H54 (cell line): ENCODE measurements around the gene CYTH1.
A peak's percentile ranks its signal among the peaks of the same experiment; 100 is the strongest.

Experiments used
- DNase-seq: peaks from one replicate; pipeline ENCODE4 v3.0.0; 2011; ENCODE audit warnings: low spot score, mixed read lengths; ENCODE audit not compliant: insufficient read length
- FAIRE-seq: peaks from 3 replicates; lab custom pipeline; 2011; peaks lifted over from hg19 to GRCh38; lab: Jason Lieb, UNC
- POLR2A ChIP-seq: IDR thresholded peaks from 2 replicates; pipeline ENCODE4 v1.6.1; 2011; ENCODE audit warnings: low read depth, mild to moderate bottlenecking, low read length

Gene CYTH1

DNA sequence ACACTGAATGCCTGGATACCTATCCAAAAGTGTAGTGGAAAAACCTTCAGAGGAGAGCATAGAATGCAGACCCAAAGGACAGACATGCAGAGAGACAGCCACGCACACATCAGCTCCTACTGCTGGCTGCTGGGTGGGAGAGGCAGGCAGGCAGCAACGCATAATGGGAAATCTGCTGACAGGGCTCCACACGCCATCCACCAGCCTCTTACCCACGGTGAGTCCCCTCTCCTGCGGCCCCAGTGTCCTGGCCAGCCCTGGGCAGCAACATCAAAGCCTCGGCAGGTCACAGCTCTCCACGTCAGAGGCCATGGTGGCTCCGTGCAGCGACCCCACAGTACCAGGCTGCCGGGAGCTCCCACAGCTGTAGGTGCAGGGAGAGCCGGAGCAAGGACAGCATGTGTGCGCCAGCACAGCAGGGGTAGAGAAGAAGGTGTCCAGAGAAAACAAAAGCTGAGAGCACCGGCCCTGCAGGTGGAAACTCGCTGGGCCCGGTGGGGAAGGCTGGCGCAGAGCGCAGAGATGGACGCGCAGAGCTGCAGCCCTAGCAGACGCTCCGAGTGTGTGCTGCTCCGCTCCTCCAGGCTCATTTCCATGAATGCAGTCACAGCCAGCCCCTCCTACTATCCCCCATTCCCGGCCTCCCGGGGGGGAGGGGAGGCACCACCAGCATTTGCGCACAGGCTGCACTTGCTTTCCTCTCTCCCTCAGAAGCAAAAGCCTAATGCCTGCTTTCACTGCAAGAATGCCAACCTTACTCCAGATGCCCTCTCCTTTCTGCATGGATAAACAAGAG lies 58.9 kb downstream of the CYTH1 start:
- TF ChIP-seq POLR2A: no peak
- no peak for FAIRE-seq
- DNase-seq: no peak

DNA sequence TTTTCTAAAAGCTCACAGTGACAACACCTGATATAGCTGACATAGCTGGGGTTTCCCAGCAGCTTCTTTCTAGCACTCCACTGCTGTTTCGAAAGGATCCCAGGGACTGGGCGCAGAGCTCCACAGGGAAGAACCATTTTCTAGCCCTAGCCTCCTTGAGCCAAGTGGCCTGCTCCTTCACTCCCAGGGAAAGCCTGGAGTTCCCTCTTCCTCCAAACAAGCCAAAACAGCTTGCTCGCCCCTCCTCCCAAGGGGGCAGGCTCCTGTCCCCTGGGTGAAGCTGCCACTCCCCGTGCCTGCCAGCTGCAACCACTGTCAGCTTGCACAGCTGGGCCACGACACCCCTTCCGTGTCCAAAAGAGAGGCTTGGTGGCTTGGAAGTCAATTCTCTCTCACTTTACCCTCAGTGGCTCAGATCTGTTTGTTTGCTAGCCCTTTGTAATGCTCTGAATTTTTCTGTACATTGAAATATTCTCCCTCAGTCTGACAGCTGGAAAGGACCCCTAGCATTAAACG lies 59.8 kb downstream of the CYTH1 start:
- TF ChIP-seq POLR2A: no peak
- FAIRE-seq (no peak), DNase-seq (no peak)

DNA sequence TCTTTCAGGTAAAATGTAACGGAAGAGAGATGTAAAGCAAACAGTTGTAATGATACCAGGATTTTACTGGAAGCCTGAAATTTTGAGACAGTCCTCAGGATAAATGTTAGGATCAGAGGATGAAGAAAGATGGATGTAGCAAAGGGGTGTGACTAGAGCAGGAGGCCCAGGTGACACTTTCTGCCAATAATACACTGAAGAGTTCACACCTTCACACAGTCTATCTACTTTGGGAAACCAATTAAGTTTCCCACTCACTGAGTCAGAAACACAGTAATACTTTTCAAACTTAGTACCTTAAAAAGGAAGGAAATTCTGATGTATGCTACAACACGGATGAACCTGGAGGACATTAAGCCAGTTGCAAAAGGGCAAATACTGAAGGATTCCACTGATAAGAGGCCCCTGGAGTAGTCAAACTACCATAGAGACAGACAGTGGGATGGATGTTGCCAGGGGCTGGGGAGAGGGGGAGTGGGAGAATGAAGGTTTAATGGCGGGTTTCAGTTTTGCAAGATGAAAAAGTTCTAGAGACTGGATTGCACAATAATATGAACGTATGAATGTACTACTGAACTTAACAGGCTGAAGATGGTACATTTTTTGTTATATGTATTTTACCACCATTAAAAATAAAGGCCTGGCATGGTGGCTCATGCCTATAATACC lies 62.3 kb downstream of the CYTH1 start:
- TF ChIP-seq POLR2A: no peak
- no peak for FAIRE-seq
- no peak for DNase-seq

DNA sequence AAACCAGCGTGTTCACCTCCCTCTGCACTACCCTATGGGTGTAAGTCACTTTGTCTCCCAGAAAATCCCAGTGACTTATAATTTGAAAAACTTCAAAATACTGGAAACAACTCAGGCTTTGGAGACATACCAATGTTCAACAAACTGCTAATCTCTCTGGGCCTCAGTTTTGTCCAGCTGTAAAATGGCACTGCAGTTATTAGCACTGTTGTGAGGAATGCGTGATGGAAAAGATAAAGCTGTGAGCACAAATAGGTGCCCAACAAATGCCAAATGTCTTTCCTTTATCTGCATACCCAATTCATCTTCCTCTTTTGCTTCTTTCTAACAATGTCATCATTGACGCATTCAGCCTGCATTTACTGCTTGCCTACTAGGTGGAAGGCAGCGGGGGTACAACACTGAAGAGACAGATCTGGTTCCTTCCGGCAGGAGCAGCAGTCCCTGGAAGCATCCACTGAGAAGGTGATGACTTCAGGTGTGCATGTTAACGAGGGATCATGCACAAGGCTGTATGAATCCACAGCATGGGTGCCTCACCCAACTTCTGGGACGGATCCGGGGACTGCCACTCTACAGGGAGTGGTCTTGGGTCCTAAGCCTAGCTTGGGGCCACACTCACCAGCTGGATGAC lies 63.4 kb downstream of the CYTH1 start:
- no peak for FAIRE-seq
- DNase-seq: no peak
- no peak for TF ChIP-seq POLR2A

DNA sequence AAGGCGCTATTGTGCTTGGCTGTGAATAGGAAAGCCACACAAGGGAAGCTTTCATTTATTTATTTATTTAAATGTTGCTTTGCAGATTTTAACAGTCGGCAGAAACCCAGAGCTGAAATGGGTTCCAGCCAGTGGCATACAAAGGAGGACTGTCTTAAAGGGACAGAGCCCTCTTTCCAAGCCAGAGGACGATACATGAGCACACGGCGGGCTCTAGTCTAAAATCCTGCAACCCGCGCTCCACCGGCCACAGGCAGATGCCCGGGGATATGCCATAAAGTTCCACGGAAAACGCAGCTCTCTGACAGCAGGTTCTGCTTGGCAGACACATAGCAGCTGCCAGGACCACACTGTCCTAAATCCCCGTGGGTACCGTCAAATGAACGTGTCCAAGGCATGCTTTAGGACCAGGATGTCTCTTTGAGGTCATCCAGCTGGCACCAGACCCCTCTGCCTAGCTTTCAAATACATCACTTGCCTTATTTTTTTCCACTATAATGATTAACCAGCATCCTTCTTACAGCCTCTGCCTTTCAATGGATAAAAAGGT lies 64.6 kb downstream of the CYTH1 start:
- FAIRE-seq: no peak
- DNase-seq: no peak
- TF ChIP-seq POLR2A: no peak

DNA sequence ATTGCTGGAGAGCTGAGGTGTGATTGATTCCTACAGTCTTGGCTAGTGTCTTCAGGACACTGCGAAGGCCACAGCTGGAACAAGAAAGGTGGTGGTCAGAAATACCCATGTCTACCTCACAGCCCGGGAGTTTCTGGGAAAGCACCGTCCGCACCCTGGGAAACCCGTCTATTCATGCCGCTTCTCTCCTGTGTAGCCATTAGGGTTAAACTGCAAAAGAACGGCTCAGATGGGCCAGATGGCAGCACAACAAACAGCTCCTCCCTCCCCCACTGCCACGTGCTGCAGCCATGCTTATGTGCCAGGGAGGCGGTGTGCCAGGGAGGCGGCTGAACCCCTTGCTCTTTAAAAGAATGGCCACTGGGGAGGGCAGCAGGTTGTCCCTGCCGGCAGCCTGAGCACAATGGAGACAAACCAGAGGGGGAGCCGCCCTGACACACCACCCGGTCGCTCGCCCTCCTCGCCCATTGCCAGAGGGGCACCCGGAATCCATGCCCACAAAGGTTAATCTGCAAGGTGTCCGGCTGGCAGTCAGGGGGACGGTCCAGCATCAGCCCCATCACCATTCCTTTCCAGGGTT lies 65.2 kb downstream of the CYTH1 start:
- DNase-seq (peak; percentile 39), FAIRE-seq (no peak)
- TF ChIP-seq POLR2A: no peak

DNA sequence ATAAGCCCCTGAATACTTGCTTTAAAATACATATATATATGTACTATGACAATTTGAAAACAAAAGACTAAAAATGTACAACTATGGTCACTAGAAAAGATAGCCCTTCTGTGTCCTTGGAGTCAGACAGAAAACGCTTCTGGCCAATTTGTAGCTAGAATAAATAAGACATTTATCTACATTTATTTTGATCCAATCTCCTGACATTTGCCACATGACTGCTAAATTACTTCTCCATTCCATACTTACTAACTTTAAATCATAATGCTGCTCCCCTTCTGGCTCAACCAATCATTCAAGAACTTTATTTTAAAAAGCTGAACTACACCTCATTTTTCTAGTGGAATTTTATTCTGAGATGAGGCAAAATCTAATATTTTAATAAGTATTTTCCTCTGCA lies 65.8 kb downstream of the CYTH1 start:
- no peak for DNase-seq
- FAIRE-seq: no peak
- no peak for TF ChIP-seq POLR2A

DNA sequence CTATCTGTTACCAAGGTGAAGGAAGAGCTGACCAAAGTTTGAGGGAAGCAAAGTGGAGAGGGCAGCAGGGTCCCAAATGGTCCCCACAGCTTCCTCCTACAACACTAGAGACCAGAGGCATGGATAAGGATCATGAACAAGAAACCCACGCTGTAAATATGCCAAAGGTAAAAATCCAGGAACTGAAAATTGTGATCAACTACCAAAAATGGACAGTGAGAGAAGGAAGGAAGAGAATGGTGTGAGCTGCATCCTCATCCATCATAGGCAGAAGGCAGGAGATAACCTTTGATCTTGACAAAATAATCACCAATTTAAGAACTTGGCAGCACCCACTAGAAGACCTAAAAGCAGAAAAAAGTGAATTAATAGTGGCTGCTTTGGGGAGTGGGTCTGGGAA lies 66.2 kb downstream of the CYTH1 start:
- FAIRE-seq (no peak), DNase-seq (no peak)
- TF ChIP-seq POLR2A: no peak

DNA sequence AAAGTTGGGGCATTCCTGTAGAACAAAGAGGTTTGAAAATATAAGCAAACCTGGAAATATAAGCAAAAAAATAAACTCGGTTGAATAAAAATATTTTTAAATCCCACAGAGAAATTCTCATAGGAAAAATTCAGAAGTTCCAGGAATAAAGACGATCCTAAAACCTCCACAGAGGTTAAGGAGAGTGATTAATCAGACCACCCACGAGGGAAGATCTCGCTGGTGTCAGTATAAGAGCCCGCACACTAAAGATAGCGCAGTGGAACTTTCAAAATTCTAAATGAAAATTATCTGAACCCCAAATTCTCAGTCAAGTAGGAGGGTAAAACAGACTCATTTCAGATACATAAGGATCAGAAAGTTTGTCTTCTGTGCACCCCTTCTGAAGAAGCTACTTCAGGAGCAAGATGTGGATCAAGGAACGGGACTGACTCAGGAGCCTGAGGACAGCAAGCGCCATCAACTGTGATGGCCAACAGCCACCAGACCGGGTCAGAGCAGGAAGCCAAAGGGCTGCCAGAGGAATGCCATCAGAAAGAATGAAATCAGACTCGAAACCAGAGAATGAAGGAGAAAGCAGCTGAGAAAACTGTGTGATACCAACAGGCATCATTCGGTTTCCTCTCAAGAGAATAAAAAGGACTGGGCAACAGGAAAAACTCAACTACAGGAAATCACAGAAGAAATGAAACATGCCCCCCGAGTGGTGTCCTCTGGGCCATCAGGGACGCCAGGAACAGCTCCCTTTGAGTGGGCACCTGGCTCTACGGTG lies 66.9 kb downstream of the CYTH1 start:
- TF ChIP-seq POLR2A: no peak
- DNase-seq (no peak), FAIRE-seq (no peak)

DNA sequence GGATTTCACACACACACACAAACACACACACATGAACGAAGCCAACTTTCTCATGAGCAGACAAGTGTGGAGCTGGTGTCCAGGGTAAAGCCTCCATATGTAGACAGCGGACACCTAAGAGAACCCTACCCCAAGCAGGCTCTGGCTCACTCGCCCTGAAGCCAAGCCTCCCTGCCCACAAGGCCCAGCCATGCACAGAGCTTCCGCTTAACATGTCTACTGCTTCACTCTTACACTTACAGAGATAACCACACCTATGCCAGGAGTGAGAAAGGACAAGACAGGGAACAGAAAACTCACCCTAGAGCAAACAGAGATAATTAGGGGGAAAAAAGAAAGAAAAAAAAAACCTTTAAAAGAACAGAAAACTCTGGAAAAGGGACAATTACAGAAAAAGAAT lies 67.5 kb downstream of the CYTH1 start:
- no peak for FAIRE-seq
- no peak for DNase-seq
- no peak for TF ChIP-seq POLR2A

DNA sequence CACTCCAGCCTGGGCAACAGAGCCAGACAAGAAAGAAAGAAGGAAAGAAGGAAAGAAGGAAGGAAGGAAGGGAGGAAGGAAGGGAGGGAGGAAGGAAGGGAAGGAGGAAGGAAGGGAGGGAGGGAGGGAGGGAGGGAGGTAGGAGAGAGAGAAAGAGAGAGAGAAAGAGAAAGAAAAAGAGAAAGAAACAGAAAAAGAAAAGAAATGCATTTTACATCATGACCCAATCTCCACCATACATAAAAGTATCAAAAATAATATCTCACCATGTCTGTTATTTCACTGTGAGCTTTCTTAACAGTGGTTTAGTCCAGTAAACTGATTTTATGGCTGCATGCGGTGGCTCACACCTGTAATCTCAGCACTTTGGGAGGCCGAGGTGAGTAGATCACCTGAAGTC lies 70.0 kb downstream of the CYTH1 start:
- FAIRE-seq (no peak), DNase-seq (no peak)
- TF ChIP-seq POLR2A: no peak

DNA sequence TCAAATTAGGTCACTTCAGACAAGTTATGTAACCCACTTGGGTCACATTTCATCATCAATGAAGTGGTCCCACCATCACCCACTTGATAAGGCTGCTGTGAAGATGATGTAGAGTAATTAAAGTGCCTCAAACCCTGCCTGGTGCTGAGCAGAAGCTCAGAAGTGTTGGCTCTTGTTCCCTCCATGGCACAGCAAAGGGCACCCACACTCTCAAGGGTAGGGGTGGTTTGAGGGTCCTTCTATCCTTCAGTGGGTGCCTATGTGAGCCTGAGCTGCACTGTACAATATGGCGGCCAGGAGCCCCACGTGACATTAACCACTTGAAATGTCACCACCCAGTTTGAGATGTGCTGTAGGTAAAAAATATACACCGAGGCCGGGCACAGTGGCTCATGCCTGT lies 71.5 kb downstream of the CYTH1 start:
- DNase-seq (no peak), FAIRE-seq (no peak)
- no peak for TF ChIP-seq POLR2A

DNA sequence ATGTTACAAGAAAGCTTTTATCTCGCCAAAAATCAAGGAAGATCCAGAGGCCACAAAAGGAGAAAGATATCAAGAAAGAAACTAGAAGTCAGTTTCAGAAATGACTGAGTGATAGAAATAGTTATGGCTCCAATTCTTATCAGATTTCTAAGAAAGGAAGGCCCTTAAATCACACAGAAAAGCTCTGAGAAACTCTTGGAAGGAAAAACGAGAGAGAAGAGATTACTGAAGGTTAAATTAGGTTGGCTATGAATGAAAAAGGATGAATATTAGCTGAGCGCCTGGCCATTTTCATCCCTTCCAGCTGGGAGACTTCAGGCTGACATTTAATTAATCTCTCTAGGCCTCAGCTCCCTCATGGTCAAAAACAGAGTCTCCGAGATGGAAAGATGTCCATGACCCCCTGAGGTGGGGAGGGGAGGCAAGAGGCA lies 72.3 kb downstream of the CYTH1 start:
- no peak for TF ChIP-seq POLR2A
- FAIRE-seq: no peak
- DNase-seq: no peak
